ENCODE results near the gene NRG3. TPM values are rescaled to one million over a fixed set of nuclear protein-coding genes. Genes with fewer than 3 reads are reported as not detected.

Gene NRG3
- total RNA-seq, 2 experiments from 2014 or later: not detected

- no peak for ATAC-seq (ENCODE audit: poor library complexity)
- Histone ChIP-seq H3K9me3 (ENCODE audit: control insufficient read depth in 1 of 2, insufficient read depth in 1 of 2, low read length in 2 of 2) (peaks cover 0 to 8% of the 10 kb centered on the region in 2 experiments), H3K4me3 (ENCODE audit: low read length) (no peak overlapping the region), H3K27ac (ENCODE audit: low read depth in 1 of 2, low read length in 2 of 2) (no peak overlapping the region), H3K36me3 (ENCODE audit: insufficient read depth, low read length) (no peaks in the 10 kb centered on the region), H3K27me3 (ENCODE audit: control insufficient read depth in 1 of 2, insufficient read depth in 2 of 2, low read length in 2 of 2) (no peaks in the 10 kb centered on the region), H3K4me1 (ENCODE audit: insufficient read depth, low read length) (no peaks in the 10 kb centered on the region)
- intact Hi-C loops (cut with DNase I, micrococcal nuclease): no loop called here
- H3K4me1 Mint-ChIP-seq (ENCODE audit: low read depth): no peaks in the 10 kb centered on the region
- no peak for DNase-seq
- no peaks in the 10 kb centered on the region for H3K36me3 Mint-ChIP-seq (ENCODE audit: low read depth)
- ChIA-PET CTCF (no interaction called here), POLR2A (no interaction called here)
- no peak overlapping the region for H3K27ac Mint-ChIP-seq
- no peaks in the 10 kb centered on the region for H3K9me3 Mint-ChIP-seq
- peaks cover 10% of the 10 kb centered on the region for H3K27me3 Mint-ChIP-seq
- TF ChIP-seq CTCF (IDR thresholded peaks at IDR 0.05): no peak
- no peak overlapping the region for H3K4me3 Mint-ChIP-seq
Observed at GRCh38 chr10:81863771-81864170, 11.2 kb upstream of the NRG3 start.

GRCh38 chr10:81865581-81865980 lies 9.4 kb upstream of the NRG3 start:
- Histone ChIP-seq H3K4me3 (ENCODE audit: low read length) (no peak overlapping the region), H3K9me3 (ENCODE audit: control insufficient read depth in 1 of 2, insufficient read depth in 1 of 2, low read length in 2 of 2) (peaks cover 0 to 13% of the 10 kb centered on the region in 2 experiments), H3K4me1 (ENCODE audit: insufficient read depth, low read length) (no peaks in the 10 kb centered on the region), H3K27me3 (ENCODE audit: control insufficient read depth in 1 of 2, insufficient read depth in 2 of 2, low read length in 2 of 2) (no peaks in the 10 kb centered on the region), H3K36me3 (ENCODE audit: insufficient read depth, low read length) (no peaks in the 10 kb centered on the region), H3K27ac (ENCODE audit: low read depth in 1 of 2, low read length in 2 of 2) (no peak overlapping the region)
- ATAC-seq (ENCODE audit: poor library complexity) (no peak), DNase-seq (no peak)
- POLR2A ChIA-PET: no interaction called here
- CTCF ChIA-PET: no interaction called here
- intact Hi-C loops (cut with DNase I, micrococcal nuclease): no loop called here
- TF ChIP-seq CTCF (IDR thresholded peaks at IDR 0.05): no peak
- H3K36me3 Mint-ChIP-seq (ENCODE audit: low read depth): no peaks in the 10 kb centered on the region
- H3K4me1 Mint-ChIP-seq (ENCODE audit: low read depth): no peaks in the 10 kb centered on the region
- no peak overlapping the region for H3K4me3 Mint-ChIP-seq
- H3K27me3 Mint-ChIP-seq: peaks cover 20% of the 10 kb centered on the region
- no peaks in the 10 kb centered on the region for H3K9me3 Mint-ChIP-seq
- H3K27ac Mint-ChIP-seq: no peak overlapping the region

- no peak overlapping the region for H3K4me3 Mint-ChIP-seq
- ATAC-seq (ENCODE audit: poor library complexity) (no peak), DNase-seq (no peak)
- POLR2A ChIA-PET: no interaction called here
- H3K4me1 Mint-ChIP-seq (ENCODE audit: low read depth): no peaks in the 10 kb centered on the region
- H3K27me3 Mint-ChIP-seq: peaks cover 28% of the 10 kb centered on the region
- intact Hi-C loops (cut with DNase I, micrococcal nuclease): no loop called here
- Histone ChIP-seq H3K36me3 (ENCODE audit: insufficient read depth, low read length) (no peaks in the 10 kb centered on the region), H3K9me3 (ENCODE audit: control insufficient read depth in 1 of 2, insufficient read depth in 1 of 2, low read length in 2 of 2) (peaks cover 0 to 13% of the 10 kb centered on the region in 2 experiments), H3K4me3 (ENCODE audit: low read length) (no peak overlapping the region), H3K4me1 (ENCODE audit: insufficient read depth, low read length) (no peaks in the 10 kb centered on the region), H3K27ac (ENCODE audit: low read depth in 1 of 2, low read length in 2 of 2) (no peak overlapping the region), H3K27me3 (ENCODE audit: control insufficient read depth in 1 of 2, insufficient read depth in 2 of 2, low read length in 2 of 2) (peaks cover 0 to 9% of the 10 kb centered on the region in 2 experiments)
- no peak for TF ChIP-seq CTCF (IDR thresholded peaks at IDR 0.05)
- peaks cover 3% of the 10 kb centered on the region for H3K9me3 Mint-ChIP-seq
- H3K27ac Mint-ChIP-seq: no peak overlapping the region
- no peaks in the 10 kb centered on the region for H3K36me3 Mint-ChIP-seq (ENCODE audit: low read depth)
- CTCF ChIA-PET: no interaction called here
Observed at GRCh38 chr10:81866753-81867152, 8.2 kb upstream of the NRG3 start.
